NCI-H1436 (cell line): ENCODE data around the gene FMC1.
"Not testable (repeated sequence)": the region's sequence is repeated elsewhere in the genome, so short reads cannot be mapped to it uniquely, and the experiment has no call there.

Experiments
- DNase-seq: peaks from one replicate; lab custom pipeline; 2025; lab: John Stamatoyannopoulos, UW

Gene FMC1

GRCh38 chr7:139341058-139341775, at the start of gene FMC1:
FMC1 (plus strand) TSS chr7:139341337; CDS start chr7:139341385, 48 bp downstream.
- peak; percentile 88 for DNase-seq

- no peak for DNase-seq
Observed at GRCh38 chr7:139292821-139293220, 48.3 kb upstream of the FMC1 start.

GRCh38 chr7:139293534-139293933, 47.6 kb upstream of the FMC1 start:
- no peak for DNase-seq

GRCh38 chr7:139294241-139294640, 46.9 kb upstream of the FMC1 start:
- no peak for DNase-seq

- no peak for DNase-seq
Observed at GRCh38 chr7:139294951-139295575, 46.1 kb upstream of the FMC1 start.

GRCh38 chr7:139297795-139298194, 43.3 kb upstream of the FMC1 start:
- DNase-seq = no peak

- DNase-seq = no peak
Observed at GRCh38 chr7:139299296-139299695, 41.8 kb upstream of the FMC1 start.

GRCh38 chr7:139300390-139300789, 40.7 kb upstream of the FMC1 start:
- DNase-seq = no peak

GRCh38 chr7:139304517-139304916, 36.6 kb upstream of the FMC1 start:
- DNase-seq = no peak

- DNase-seq = no peak
Observed at GRCh38 chr7:139317939-139318505, 23.1 kb upstream of the FMC1 start.

- DNase-seq = no peak
Observed at GRCh38 chr7:139321071-139321745, 19.9 kb upstream of the FMC1 start.

GRCh38 chr7:139324709-139325108, 16.4 kb upstream of the FMC1 start:
- DNase-seq = not testable (repeated sequence)

GRCh38 chr7:139328375-139328774, 12.8 kb upstream of the FMC1 start:
- DNase-seq = no peak

- DNase-seq = no peak
Observed at GRCh38 chr7:139329119-139329518, 12.0 kb upstream of the FMC1 start.

- no peak for DNase-seq
Observed at GRCh38 chr7:139330333-139331030, 10.7 kb upstream of the FMC1 start.

- no peak for DNase-seq
Observed at GRCh38 chr7:139332697-139333359, 8.3 kb upstream of the FMC1 start.

GRCh38 chr7:139333443-139333842, 7.7 kb upstream of the FMC1 start:
- not testable (repeated sequence) for DNase-seq

- DNase-seq = no peak
Observed at GRCh38 chr7:139334399-139335150, 6.6 kb upstream of the FMC1 start.

- no peak for DNase-seq
Observed at GRCh38 chr7:139339025-139339424, 2.1 kb upstream of the FMC1 start.

GRCh38 chr7:139339698-139340036, 1.5 kb upstream of the FMC1 start:
- no peak for DNase-seq
